Activated CD4-positive, alpha-beta T cell treated with anti-CD3 and anti-CD28 coated beads, Interleukin-2, amount 50 U/mL, for 1 hour (primary cell): Measurements from ENCODE around the gene ZNF331.
A peak's percentile ranks its signal among the peaks of the same experiment; 100 is the strongest.

ENCODE experiments used
- DNase-seq: peaks from one replicate; pipeline ENCODE4 v3.0.0-alpha.2; 2020

The ZNF331 gene

GRCh38 chr19:53521373-53522202, 16.4 kb upstream of the ZNF331 start:
- no peak for DNase-seq

- no peak for DNase-seq
Observed at GRCh38 chr19:53525922-53526321, 12.0 kb upstream of the ZNF331 start.

GRCh38 chr19:53530622-53531021, 7.3 kb upstream of the ZNF331 start:
- no peak for DNase-seq

- DNase-seq = no peak
Observed at GRCh38 chr19:53531457-53531856, 6.5 kb upstream of the ZNF331 start.

GRCh38 chr19:53532362-53532761, 5.6 kb upstream of the ZNF331 start:
- no peak for DNase-seq

- DNase-seq = no peak
Observed at GRCh38 chr19:53536225-53536548, 1.8 kb upstream of the ZNF331 start.

- no peak for DNase-seq
Observed at GRCh38 chr19:53537121-53537520, 824 bp upstream of the ZNF331 start.

- DNase-seq = no peak
Observed at GRCh38 chr19:53538378-53539109, 599 bp downstream of the ZNF331 start.

GRCh38 chr19:53540091-53540490, 2.1 kb downstream of the ZNF331 start:
- DNase-seq = no peak

GRCh38 chr19:53541971-53542370, 4.0 kb downstream of the ZNF331 start:
- no peak for DNase-seq

- DNase-seq = no peak
Observed at GRCh38 chr19:53545271-53546065, 7.5 kb downstream of the ZNF331 start.

GRCh38 chr19:53546758-53547513, 9.0 kb downstream of the ZNF331 start:
- DNase-seq = no peak

- DNase-seq = no peak
Observed at GRCh38 chr19:53549340-53549739, 11.4 kb downstream of the ZNF331 start.

GRCh38 chr19:53552001-53552721, 14.2 kb downstream of the ZNF331 start:
- DNase-seq = no peak

- no peak for DNase-seq
Observed at GRCh38 chr19:53553156-53553555, 15.2 kb downstream of the ZNF331 start.

- peak; percentile 91 for DNase-seq
Observed at GRCh38 chr19:53553865-53554791, 16.2 kb downstream of the ZNF331 start.

- no peak for DNase-seq
Observed at GRCh38 chr19:53554804-53555203, 16.9 kb downstream of the ZNF331 start.

- DNase-seq = no peak
Observed at GRCh38 chr19:53555352-53555751, 17.4 kb downstream of the ZNF331 start.

- DNase-seq = no peak
Observed at GRCh38 chr19:53571339-53571738, 33.4 kb downstream of the ZNF331 start.

- no peak for DNase-seq
Observed at GRCh38 chr19:53576941-53577653, 39.2 kb downstream of the ZNF331 start.
